22Rv1 (cell line): ENCODE results near the gene DCTN1.
A peak's percentile ranks its signal among the peaks of the same experiment; 100 is the strongest.

Experiments
- H3K27ac ChIP-seq: fragments of 450-650 bp; 2 replicates; pipeline ENCODE4 v1.5.1; 2017
- ZFX ChIP-seq: fragments of 450-650 bp; IDR thresholded peaks from 2 replicates; pipeline ENCODE4 v1.6.1; 2017; ENCODE audit warnings: antibody characterized with exemption, borderline replicate concordance
- TF ChIP-seq, protein P1 (sequence below): fragments of 450-650 bp; IDR thresholded peaks from 2 replicates; pipeline ENCODE4 v1.5.1; 2017; ENCODE audit warnings: mild to moderate bottlenecking

Gene DCTN1

DNA sequence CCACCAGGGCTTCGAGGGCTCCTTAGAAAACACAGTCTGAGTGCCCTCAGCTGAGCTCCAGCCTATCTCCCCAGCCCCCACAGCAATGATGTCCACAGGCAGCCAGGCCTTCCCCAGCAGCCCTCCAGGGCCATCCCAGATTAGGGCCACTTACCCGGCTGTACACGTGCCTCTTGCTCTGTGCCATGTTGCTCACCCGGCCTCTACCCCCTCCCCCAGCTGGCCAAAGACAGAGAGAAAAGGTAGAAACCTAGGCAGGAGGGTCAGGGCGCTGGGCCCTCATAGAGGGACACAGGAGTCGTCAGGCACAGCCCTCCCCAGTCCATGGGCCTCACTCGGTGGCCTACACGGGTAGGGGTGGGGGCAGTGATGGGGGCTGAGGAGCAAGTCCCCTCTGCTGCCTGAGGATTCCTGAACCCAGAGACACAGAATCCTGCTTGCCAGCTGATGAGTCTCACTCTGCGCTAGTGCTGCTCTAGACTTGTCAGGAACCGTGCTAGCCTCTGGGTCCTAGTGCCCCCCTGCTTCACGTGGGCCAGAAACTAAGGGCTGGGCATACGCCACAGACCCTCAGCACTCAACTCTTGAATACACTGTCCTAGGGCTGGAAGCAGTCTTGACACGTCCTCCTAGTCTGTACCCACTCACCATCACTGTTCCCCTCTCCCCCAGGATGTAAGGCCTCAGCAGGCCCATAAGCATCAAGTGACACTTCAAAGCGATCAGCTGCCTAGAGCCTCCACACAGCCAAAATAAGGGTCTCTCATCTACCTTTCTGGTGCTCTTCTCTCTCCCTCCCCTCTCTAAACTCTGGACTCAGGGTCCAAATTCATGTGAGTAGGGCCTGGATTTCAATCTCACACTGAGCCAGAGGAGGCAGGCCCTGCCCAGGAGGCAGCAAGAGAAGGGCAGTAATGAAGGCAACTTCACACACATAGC is at the start of gene DCTN1:
Gene DCTN1, minus strand, starts transcription at position 461 of the 939 bp plus-strand sequence. Its CDS starts 274 bp downstream, at position 187.
- H3K27ac ChIP-seq: no peak within 1 kb of the TSS
- TF ChIP-seq, protein P1, sequence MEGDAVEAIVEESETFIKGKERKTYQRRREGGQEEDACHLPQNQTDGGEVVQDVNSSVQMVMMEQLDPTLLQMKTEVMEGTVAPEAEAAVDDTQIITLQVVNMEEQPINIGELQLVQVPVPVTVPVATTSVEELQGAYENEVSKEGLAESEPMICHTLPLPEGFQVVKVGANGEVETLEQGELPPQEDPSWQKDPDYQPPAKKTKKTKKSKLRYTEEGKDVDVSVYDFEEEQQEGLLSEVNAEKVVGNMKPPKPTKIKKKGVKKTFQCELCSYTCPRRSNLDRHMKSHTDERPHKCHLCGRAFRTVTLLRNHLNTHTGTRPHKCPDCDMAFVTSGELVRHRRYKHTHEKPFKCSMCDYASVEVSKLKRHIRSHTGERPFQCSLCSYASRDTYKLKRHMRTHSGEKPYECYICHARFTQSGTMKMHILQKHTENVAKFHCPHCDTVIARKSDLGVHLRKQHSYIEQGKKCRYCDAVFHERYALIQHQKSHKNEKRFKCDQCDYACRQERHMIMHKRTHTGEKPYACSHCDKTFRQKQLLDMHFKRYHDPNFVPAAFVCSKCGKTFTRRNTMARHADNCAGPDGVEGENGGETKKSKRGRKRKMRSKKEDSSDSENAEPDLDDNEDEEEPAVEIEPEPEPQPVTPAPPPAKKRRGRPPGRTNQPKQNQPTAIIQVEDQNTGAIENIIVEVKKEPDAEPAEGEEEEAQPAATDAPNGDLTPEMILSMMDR: no peak
- TF ChIP-seq ZFX: no peak

DNA sequence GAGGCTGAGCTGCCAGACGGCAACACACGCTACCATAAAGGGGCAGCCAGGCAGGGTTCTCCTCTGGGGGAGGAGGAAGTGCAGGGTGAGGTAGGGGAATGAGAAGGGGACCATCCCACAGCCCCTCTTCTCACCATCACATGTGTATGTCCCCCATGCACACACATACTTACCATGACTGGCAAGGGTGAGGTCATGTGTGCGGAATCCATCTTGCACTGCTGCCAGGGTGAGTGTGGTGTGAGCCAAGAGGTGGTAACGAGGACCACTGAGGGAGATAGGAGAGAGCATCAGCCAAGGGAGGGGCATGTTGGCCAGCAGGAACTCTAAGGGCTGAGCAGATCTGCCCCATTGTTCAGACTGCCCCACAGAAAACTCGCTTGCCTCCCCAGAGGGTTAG is 48.6 kb upstream of the DCTN1 start:
- no peak overlapping the region for H3K27ac ChIP-seq
- TF ChIP-seq, protein P1: no peak
- TF ChIP-seq ZFX: no peak

DNA sequence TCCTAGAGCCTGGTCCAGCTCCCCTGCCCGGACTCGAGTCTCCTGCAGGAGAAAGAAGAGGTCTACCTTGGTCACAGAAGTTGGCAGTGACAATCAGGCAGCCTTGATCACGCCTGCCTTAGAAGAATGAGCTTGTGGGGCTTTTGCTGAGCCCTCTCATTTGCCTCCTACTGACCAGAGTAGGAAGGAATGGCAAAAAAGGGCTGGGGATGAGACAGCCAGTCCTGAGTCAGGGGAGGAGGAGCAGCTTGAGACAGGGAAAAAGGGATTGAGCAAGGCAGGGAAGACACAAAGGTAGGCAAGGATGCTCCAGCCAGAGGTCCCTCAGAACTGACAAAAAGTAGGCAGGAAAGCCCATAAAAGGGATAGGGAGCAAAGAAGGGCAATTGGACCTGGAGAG is 47.4 kb upstream of the DCTN1 start:
- TF ChIP-seq, protein P1: no peak
- TF ChIP-seq ZFX: no peak
- no peak overlapping the region for H3K27ac ChIP-seq

DNA sequence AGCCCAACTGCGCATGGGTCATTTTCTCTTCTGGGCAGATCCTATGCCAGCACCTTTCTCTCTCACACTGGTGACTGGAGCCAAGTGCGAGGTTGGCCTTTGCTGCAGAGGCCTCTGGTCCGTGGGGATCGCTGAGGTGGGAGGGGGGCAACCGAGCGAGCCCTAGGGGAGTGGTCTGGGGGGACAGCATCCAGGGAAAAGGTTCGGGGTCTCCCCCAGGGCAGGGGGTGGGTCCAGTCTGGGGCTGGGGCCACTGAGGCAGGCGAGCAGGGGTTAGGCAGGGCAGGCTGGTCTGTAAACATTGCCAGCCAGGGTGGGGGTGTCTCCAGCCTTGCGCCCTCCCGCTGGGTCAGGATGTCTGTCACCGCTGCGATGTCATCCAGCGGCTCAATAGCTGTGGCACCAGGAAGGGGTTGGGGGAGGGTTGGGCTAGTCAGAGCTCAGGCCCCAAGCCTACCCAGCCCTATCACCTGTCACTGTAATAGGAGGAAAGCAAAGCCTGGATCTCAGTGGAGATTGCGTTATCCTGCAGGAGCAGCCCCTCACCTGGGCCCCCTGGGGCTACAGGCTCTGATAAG is 46.2 kb upstream of the DCTN1 start:
- H3K27ac ChIP-seq: 0 out of 2 replicates have a peak overlapping the region, but pooled peaks have one; percentile 22
- TF ChIP-seq ZFX: no peak
- TF ChIP-seq, protein P1: no peak

DNA sequence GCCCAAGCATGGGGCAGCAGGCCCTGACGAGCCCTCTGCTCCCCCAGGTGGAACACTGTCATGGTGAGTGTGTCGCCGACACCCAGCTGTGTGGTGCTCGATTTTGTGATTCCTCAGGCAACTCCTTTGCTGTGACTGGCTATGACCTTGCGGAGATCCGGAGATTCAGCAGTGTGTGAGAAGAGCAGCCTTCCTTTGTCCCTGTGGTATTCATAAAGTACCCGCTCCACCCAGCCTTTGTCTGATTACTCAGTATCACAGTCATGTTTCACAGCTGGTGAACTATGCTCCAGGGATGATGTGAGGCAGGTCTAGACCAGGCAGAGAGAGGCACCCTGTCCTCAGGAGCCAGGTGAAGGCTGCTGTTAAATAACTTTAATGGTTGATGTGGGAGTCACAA is 45.4 kb upstream of the DCTN1 start:
- 0 out of 2 replicates have a peak overlapping the region, but pooled peaks have one; percentile 22 for H3K27ac ChIP-seq
- no peak for TF ChIP-seq ZFX
- TF ChIP-seq, protein P1: no peak

DNA sequence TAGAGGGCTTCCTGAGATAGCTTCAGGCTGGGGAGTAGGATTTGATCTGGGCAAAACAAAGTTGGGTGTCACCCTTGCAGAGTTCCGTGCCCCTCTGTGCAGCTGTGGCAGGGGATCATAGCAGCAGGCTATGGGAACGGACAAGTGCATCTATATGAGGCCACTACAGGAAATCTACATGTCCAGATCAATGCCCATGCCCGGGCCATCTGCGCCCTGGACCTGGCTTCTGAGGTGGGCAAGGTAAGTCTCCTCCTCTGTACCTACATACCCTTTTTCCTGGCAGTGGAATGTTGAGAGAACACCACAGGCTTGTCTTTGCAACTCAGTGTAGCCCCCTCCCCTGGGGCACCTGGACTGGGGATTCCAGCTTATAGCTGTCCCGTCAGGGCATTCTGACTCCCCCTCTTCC is 44.9 kb upstream of the DCTN1 start:
- H3K27ac ChIP-seq: peak overlapping the region; percentile 22; the same call in 1 of the 2 replicates

More for the DNA sequence above, 44.9 kb upstream of the DCTN1 start:
- TF ChIP-seq ZFX: no peak
- TF ChIP-seq, protein P1: no peak
